AG04450 (cell line): ENCODE results near the gene PROSER1. TPM values are rescaled to one million over a fixed set of nuclear protein-coding genes. Genes with fewer than 3 reads are reported as not detected.
"Not testable (repeated sequence)": the region's sequence is repeated elsewhere in the genome, so short reads cannot be mapped to it uniquely, and the experiment has no call there.

ENCODE experiments used
- CTCF ChIA-PET: fragments of 300-600, 350-600 bp; formaldehyde crosslinking; extraction: SDS; loops from one replicate; lab custom pipeline; 2022; ENCODE audit warnings: antibody characterized with exemption, inconsistent platforms; lab: Charles Lee
- POLR2A ChIA-PET: fragments of 350-600 bp; formaldehyde crosslinking; extraction: SDS; loops from one replicate; lab custom pipeline; 2021; ENCODE audit warnings: antibody characterized with exemption, inconsistent platforms; lab: Yijun Ruan, JAX
- DNase-seq: peaks from one replicate; pipeline ENCODE4 v3.0.0-alpha.2; 2011; ENCODE audit warnings: low read depth, low spot score
- H3K27ac ChIP-seq: one replicate; pipeline ENCODE4 v1.5.1; 2012; ENCODE audit warnings: low read depth, low read length, control low read depth
- H3K27me3 ChIP-seq: one replicate; pipeline ENCODE4 v1.6.0; 2012; ENCODE audit warnings: low read length; ENCODE audit not compliant: control insufficient read depth, insufficient read depth
- H3K4me3 ChIP-seq: 2 replicates; pipeline ENCODE4 v1.5.1; 2011; ENCODE audit warnings: mild to moderate bottlenecking, low read depth, low read length, control low read depth
- H3K9me3 ChIP-seq: 2 replicates; pipeline ENCODE4 v1.5.1; 2012; ENCODE audit warnings: low read length; ENCODE audit not compliant: control insufficient read depth, insufficient read depth
- polyA plus RNA-seq: library from polyadenylated mRNA; depleted of rRNA; stranded (reverse); fragments of >200 nt; gene quantifications from 2 replicates; pipeline ENCODE4 v1.2.3, GENCODE V29; 2011
- TF ChIP-seq, protein P1 (sequence below): IDR thresholded peaks from 2 replicates; pipeline ENCODE4 v1.5.1; 2011; ENCODE audit warnings: low read depth, low read length, control low read depth, inconsistent platforms

The PROSER1 gene
- polyA plus RNA-seq, 1 experiment = 19.4 TPM

DNA sequence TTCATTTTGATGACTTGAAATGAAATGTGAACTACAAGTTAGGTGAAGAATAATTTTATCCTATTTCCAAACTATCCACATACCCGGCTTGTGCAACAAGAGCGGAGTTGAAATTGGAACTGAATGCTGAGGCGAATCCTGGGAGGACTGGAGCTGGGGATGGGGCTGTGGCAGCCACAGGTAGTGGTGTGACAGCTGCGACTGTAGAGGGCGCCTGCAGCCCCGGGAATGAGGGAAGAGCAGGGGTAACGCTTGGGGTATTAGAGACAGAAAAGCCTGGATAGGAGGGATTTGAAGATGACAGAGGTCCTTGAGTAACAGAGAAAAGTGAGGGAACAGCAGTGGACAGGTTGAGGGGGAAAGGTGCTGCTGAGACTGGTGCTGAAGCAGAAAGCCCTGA is 25.3 kb downstream of the PROSER1 start:
- Histone ChIP-seq H3K9me3 (no peaks in the 10 kb centered on the region), H3K27ac (no peak overlapping the region), H3K27me3 (no peaks in the 10 kb centered on the region), H3K4me3 (no peak overlapping the region)
- ChIA-PET CTCF (no interaction called here), POLR2A (no interaction called here)
- TF ChIP-seq, protein P1, sequence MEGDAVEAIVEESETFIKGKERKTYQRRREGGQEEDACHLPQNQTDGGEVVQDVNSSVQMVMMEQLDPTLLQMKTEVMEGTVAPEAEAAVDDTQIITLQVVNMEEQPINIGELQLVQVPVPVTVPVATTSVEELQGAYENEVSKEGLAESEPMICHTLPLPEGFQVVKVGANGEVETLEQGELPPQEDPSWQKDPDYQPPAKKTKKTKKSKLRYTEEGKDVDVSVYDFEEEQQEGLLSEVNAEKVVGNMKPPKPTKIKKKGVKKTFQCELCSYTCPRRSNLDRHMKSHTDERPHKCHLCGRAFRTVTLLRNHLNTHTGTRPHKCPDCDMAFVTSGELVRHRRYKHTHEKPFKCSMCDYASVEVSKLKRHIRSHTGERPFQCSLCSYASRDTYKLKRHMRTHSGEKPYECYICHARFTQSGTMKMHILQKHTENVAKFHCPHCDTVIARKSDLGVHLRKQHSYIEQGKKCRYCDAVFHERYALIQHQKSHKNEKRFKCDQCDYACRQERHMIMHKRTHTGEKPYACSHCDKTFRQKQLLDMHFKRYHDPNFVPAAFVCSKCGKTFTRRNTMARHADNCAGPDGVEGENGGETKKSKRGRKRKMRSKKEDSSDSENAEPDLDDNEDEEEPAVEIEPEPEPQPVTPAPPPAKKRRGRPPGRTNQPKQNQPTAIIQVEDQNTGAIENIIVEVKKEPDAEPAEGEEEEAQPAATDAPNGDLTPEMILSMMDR = no peak
- no peak for DNase-seq

DNA sequence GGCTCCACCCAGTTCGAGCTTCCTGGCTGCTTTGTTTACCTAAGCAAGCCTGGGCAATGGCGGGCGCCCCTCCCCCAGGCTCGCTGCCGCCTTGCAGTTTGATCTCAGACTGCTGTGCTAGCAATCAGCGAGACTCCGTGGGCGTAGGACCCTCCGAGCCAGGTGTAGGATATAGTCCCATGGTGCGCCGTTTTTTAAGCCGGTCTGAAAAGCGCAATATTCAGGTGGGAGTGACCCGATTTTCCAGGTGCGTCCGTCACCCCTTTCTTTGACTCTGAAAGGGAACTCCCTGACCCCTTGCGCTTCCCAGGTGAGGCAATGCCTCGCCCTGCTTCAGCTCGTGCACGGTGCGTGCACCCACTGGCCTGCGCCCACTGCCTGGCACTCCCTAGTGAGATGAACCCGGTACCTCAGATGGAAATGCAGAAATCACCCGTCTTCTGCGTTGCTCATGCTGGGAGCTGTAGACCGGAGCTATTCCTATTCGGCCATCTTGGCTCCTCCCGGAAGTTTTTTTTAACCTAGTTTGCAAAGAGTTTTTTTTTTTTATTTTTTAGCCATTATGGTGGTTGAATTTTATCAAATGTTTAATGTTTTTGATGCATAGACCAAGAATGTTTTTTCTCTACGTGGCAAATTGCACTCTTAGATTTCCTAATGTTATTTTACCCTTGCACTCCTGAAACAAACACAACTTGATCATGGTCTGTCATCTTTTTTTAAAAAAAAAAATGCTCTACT is 31.3 kb downstream of the PROSER1 start:
- H3K27me3 ChIP-seq, H3K9me3 ChIP-seq, H3K4me3 ChIP-seq, H3K27ac ChIP-seq, DNase-seq, CTCF ChIA-PET, POLR2A ChIA-PET: not testable (repeated sequence)

DNA sequence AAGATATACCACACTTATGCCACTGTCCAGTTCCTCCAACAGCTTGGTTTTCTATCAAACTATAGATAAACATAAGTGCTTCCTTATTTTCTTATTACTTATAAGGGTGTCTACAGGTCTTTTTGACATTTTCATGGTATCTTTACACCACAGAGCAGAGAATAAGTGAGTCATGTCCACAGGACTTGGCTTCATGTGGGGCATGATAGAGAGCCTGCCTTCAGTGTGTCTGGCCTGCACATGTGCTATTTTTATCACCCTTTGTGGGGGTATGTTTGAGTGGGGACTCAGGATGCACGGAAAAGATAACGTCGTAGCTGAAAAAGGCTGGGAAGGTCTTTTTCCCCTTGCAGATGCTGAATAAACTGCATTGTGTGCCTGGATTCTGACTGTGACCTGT is 39.1 kb downstream of the PROSER1 start:
- TF ChIP-seq, protein P1 = no peak
- Histone ChIP-seq H3K27me3 (no peaks in the 10 kb centered on the region), H3K9me3 (no peaks in the 10 kb centered on the region), H3K4me3 (no peak overlapping the region), H3K27ac (no peak overlapping the region)
- ChIA-PET POLR2A (no interaction called here), CTCF (no interaction called here)
- DNase-seq = no peak

DNA sequence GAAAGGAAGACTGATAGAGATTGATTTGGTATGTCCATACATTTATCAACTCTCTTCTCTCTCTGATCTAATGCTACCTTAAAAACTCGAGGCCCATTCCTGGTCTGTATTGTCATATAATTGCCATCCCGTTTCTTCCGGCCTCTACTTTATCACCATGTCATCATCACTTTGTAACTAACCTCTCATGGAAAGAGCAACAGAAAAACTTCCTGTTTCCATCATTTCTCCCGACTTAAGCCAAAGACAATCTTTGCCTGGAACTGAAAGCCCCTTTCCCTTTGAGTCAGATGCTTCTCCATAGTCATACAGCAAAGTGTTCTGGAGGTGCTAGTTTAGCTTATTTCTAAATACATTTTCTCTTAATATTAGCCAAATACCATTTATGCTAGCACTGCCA is 44.5 kb downstream of the PROSER1 start:
- no peak for DNase-seq
- CTCF ChIA-PET = interaction anchor here (1.1 kb wide), 1 partner anchor 14 kb away, joined by 3 read pairs; no protein-coding TSS in a partner anchor
- no peak overlapping the region for H3K27ac ChIP-seq
- TF ChIP-seq, protein P1 = no peak
- no peaks in the 10 kb centered on the region for H3K9me3 ChIP-seq
- no peak overlapping the region for H3K4me3 ChIP-seq
- no peaks in the 10 kb centered on the region for H3K27me3 ChIP-seq
- POLR2A ChIA-PET = no interaction called here

DNA sequence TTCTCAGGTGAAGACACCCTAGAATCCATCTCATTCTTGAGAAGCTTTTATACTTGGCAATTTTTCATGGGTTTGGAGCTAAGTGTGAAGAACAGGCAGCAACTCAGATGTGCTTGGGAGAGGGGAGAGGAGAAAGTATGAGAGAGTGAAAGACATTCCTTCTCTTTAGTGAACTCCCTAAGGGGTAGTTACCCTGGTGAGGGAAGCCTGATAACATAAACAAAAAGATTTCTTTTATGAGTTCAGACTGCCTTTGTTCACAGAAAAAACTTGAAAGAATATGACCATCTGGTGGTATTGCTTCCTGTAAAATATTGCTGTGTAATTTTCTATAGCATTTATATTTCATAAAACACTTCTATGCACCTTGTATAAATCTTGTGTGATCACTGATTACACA is 47.2 kb downstream of the PROSER1 start, which contains the start of gene STOML3:
Gene STOML3 (minus strand): TSS at position 139 of the 400 bp plus-strand sequence. CDS start 110 bp downstream, at position 29.
- no peaks in the 10 kb centered on the region for H3K27me3 ChIP-seq
- DNase-seq = no peak
- no peaks in the 10 kb centered on the region for H3K9me3 ChIP-seq
- TF ChIP-seq, protein P1 = no peak
- no peak within 1 kb of the TSS for H3K4me3 ChIP-seq
- CTCF ChIA-PET = no interaction called here
- POLR2A ChIA-PET = no interaction called here
- no peak within 1 kb of the TSS for H3K27ac ChIP-seq
